H1 (cell line): Measurements from ENCODE around the gene LRRTM4. TPM values are rescaled to one million over a fixed set of nuclear protein-coding genes. Genes with fewer than 3 reads are reported as not detected.

Experiments
- CTCF ChIA-PET: fragments of 300-600 bp; sonication (Branson Sonifier 250); formaldehyde crosslinking; loops from one replicate; lab custom pipeline; 2021; ENCODE audit not compliant: partially characterized antibody; lab: Charles Lee
- POLR2A ChIA-PET: fragments of 300-600 bp; sonication (Branson Sonifier 250); formaldehyde crosslinking; loops from one replicate; lab custom pipeline; 2021; ENCODE audit warnings: inconsistent platforms; ENCODE audit not compliant: partially characterized antibody; lab: Charles Lee
- DNase-seq, 2 experiments: peaks; one replicate each; pipeline versions ENCODE4 v3.0.0 to v3.0.0-alpha.2; 2010 to 2022; ENCODE audit warnings: low spot score in 2 of 2, low read depth in 1 of 2, mixed read lengths in 1 of 2
- FAIRE-seq: peaks from 2 replicates; lab custom pipeline; 2011; peaks lifted over from hg19 to GRCh38; lab: Jason Lieb, UNC
- H2AFZ ChIP-seq: 2 replicates; pipeline ENCODE4 v1.8.1; 2012; ENCODE audit warnings: low read length, inconsistent platforms
- H2AK5ac ChIP-seq: 2 replicates; pipeline ENCODE4 v1.6.1; 2013; ENCODE audit warnings: low read depth, low read length
- H2BK120ac ChIP-seq: replicated peaks from 2 replicates; pipeline ENCODE3; 2013; ENCODE audit warnings: low read depth, low read length, inconsistent platforms
- H2BK12ac ChIP-seq: 2 replicates; pipeline ENCODE4 v1.6.1; 2013; ENCODE audit warnings: low read depth, low read length
- H2BK15ac ChIP-seq: 2 replicates; pipeline ENCODE4 v1.6.1; 2013; ENCODE audit warnings: low read length
- H2BK20ac ChIP-seq: 2 replicates; pipeline ENCODE4 v1.6.1; 2013; ENCODE audit warnings: low read length
- H2BK5ac ChIP-seq: 2 replicates; pipeline ENCODE4 v1.6.1; 2013; ENCODE audit warnings: low read depth, low read length
- H3K14ac ChIP-seq: 2 replicates; pipeline ENCODE4 v1.6.1; 2013; ENCODE audit warnings: inconsistent platforms; ENCODE audit not compliant: insufficient read length
- H3K18ac ChIP-seq: 2 replicates; pipeline ENCODE4 v1.6.1; 2013; ENCODE audit warnings: low read length; ENCODE audit errors: extremely low read depth
- H3K23ac ChIP-seq: 2 replicates; pipeline ENCODE4 v1.6.1; 2013; ENCODE audit warnings: inconsistent platforms; ENCODE audit not compliant: insufficient read length
- H3K23me2 ChIP-seq: 2 replicates; pipeline ENCODE4 v1.6.1; 2013; ENCODE audit warnings: low read depth, low read length
- H3K27ac ChIP-seq: 2 replicates; pipeline ENCODE4 v1.6.1; 2011; ENCODE audit warnings: low read depth, low read length, inconsistent platforms
- H3K27me3 ChIP-seq, 4 experiments: replicated peaks in 1 of 4; 1 replicate in 1 of 4; 2 replicates in 3 of 4; pipeline versions ENCODE4 v1.6.1 to v1.8.1; 2011 to 2013; ENCODE audit warnings: low read length in 3 of 4, mild to moderate bottlenecking in 3 of 4, inconsistent platforms in 2 of 4, mixed read lengths in 2 of 4, moderate library complexity in 1 of 4; ENCODE audit not compliant: control insufficient read depth in 3 of 4, insufficient read depth in 3 of 4; ENCODE audit errors: extremely low read depth in 1 of 4
- H3K36me3 ChIP-seq, 4 experiments: 2 replicates each; pipeline versions ENCODE4 v1.6.1 to v1.8.1; 2011 to 2013; ENCODE audit warnings: mild to moderate bottlenecking in 4 of 4, low read length in 3 of 4, moderate library complexity in 2 of 4, control low read depth in 1 of 4, inconsistent platforms in 1 of 4; ENCODE audit not compliant: insufficient read depth in 4 of 4, control insufficient read depth in 2 of 4
- H3K4ac ChIP-seq: replicated peaks from 2 replicates; pipeline ENCODE3; 2013; ENCODE audit warnings: low read length, low read depth, mixed read lengths, inconsistent platforms; ENCODE audit not compliant: insufficient read length
- H3K4me1 ChIP-seq, 4 experiments: replicated peaks in 1 of 4; 1 replicate in 1 of 4; 2 replicates in 3 of 4; pipeline versions ENCODE4 v1.6.1 to v1.8.1; 2011 to 2013; ENCODE audit warnings: low read length in 3 of 4, inconsistent platforms in 2 of 4, mixed read lengths in 1 of 4; ENCODE audit not compliant: insufficient read depth in 4 of 4, control insufficient read depth in 3 of 4
- H3K4me2 ChIP-seq, 2 experiments: 2 replicates each; pipeline versions ENCODE4 v1.6.1 to v1.8.1; 2011 to 2013; ENCODE audit warnings: low read depth in 2 of 2, low read length in 2 of 2, control low read depth in 1 of 2, inconsistent platforms in 1 of 2, mild to moderate bottlenecking in 1 of 2; ENCODE audit not compliant: insufficient read depth in 1 of 2
- H3K4me3 ChIP-seq, 4 experiments: fragments of 200-600, 300-600 bp in 1 of 4; sonication (generic), shearing (Covaris generic), sonication (Bioruptor Twin) in 1 of 4; 2 replicates each; pipeline versions ENCODE4 v1.5.1 to v1.8.1; 2011 to 2016; ENCODE audit warnings: low read length in 4 of 4, low read depth in 3 of 4, control low read depth in 2 of 4, inconsistent platforms in 2 of 4, mild to moderate bottlenecking in 2 of 4, mixed read lengths in 1 of 4, moderate library complexity in 1 of 4; ENCODE audit not compliant: insufficient read depth in 2 of 4; ENCODE audit errors: extremely low read depth in 1 of 4
- H3K56ac ChIP-seq: replicated peaks from 2 replicates; pipeline ENCODE3; 2013; ENCODE audit warnings: low read depth, mild to moderate bottlenecking, mixed read lengths, low read length, inconsistent platforms; ENCODE audit not compliant: insufficient read length
- H3K79me1 ChIP-seq: 2 replicates; pipeline ENCODE4 v1.6.1; 2013; ENCODE audit warnings: low read depth, low read length, control low read depth
- H3K79me2 ChIP-seq, 2 experiments: 2 replicates each; pipeline versions ENCODE4 v1.6.1 to v1.8.1; 2012 to 2013; ENCODE audit warnings: low read length in 2 of 2, mild to moderate bottlenecking in 2 of 2, inconsistent platforms in 1 of 2; ENCODE audit not compliant: insufficient read depth in 2 of 2, control insufficient read depth in 1 of 2
- H3K9ac ChIP-seq, 4 experiments: replicated peaks in 1 of 4; 1 replicate in 1 of 4; 2 replicates in 3 of 4; pipeline versions ENCODE4 v1.6.1 to v1.8.1; 2011 to 2013; ENCODE audit warnings: low read depth in 3 of 4, low read length in 3 of 4, control low read depth in 2 of 4, mild to moderate bottlenecking in 2 of 4, moderate library complexity in 2 of 4, inconsistent platforms in 1 of 4; ENCODE audit errors: extremely low read depth in 1 of 4
- H3K9me3 ChIP-seq, 2 experiments: 2 replicates each; pipeline versions ENCODE4 v1.6.1 to v1.8.1; 2012 to 2013; ENCODE audit warnings: mild to moderate bottlenecking in 2 of 2, moderate library complexity in 2 of 2, control low read depth in 1 of 2, inconsistent platforms in 1 of 2, low read depth in 1 of 2, low read length in 1 of 2, mixed read lengths in 1 of 2; ENCODE audit not compliant: insufficient read depth in 2 of 2
- H4K20me1 ChIP-seq, 2 experiments: replicated peaks in 1 of 2; 2 replicates each; pipeline versions ENCODE3 to v1.8.1; 2011 to 2013; ENCODE audit warnings: inconsistent platforms in 2 of 2, low read length in 2 of 2, mild to moderate bottlenecking in 1 of 2; ENCODE audit not compliant: insufficient read depth in 2 of 2, control insufficient read depth in 1 of 2
- H4K5ac ChIP-seq: 2 replicates; pipeline ENCODE4 v1.6.1; 2013; ENCODE audit warnings: low read length, low read depth, mixed read lengths, inconsistent platforms; ENCODE audit not compliant: insufficient read length
- H4K8ac ChIP-seq: 2 replicates; pipeline ENCODE4 v1.8.0; 2013; ENCODE audit warnings: mild to moderate bottlenecking, moderate library complexity, low read length, inconsistent platforms; ENCODE audit not compliant: insufficient read depth; ENCODE audit errors: extremely low read depth
- H4K91ac ChIP-seq: replicated peaks from 2 replicates; pipeline ENCODE3; 2013; ENCODE audit warnings: low read length, mixed read lengths, inconsistent platforms; ENCODE audit not compliant: insufficient read length
- CTCF ChIP-seq, 3 experiments: IDR thresholded peaks; 1 replicate in 2 of 3; 2 replicates in 1 of 3; pipeline versions ENCODE4 v1.5.1 to v1.6.1; 2011; ENCODE audit warnings: low read length in 3 of 3, mild to moderate bottlenecking in 3 of 3, inconsistent platforms in 2 of 3, low read depth in 1 of 3, moderate library complexity in 1 of 3; ENCODE audit not compliant: insufficient read depth in 1 of 3; ENCODE audit errors: control extremely low read depth in 1 of 3
- POU5F1 ChIP-seq: IDR thresholded peaks from 2 replicates; pipeline ENCODE4 v1.6.1; 2011; ENCODE audit warnings: low read depth, mild to moderate bottlenecking, low read length, moderate library complexity
- RAD21 ChIP-seq, 2 experiments: IDR thresholded peaks in 1 of 2; conservative IDR thresholded peaks in 1 of 2; 2 replicates each; pipeline ENCODE4 v1.6.1; 2011; ENCODE audit warnings: low read depth in 2 of 2, low read length in 2 of 2, improper control_type of control experiment in 1 of 2, inconsistent platforms in 1 of 2, mild to moderate bottlenecking in 1 of 2, moderate library complexity in 1 of 2
- SRF ChIP-seq: IDR thresholded peaks from 2 replicates; pipeline ENCODE4 v1.6.1; 2011; ENCODE audit warnings: mild to moderate bottlenecking, low read depth, low read length, moderate library complexity
- WGBS, 2 experiments: shearing (Covaris generic) in 1 of 2; methylation state at CpG; one replicate each; pipeline versions ENCODE4 v1.1.6 to v1.1.7; 2013 to 2015; ENCODE audit warnings: low lambda C conversion rate in 2 of 2, mixed read lengths in 2 of 2, inconsistent platforms in 1 of 2, low coverage in 1 of 2, missing lambda C conversion rate in 1 of 2; ENCODE audit not compliant: insufficient replicate concordance in 2 of 2, insufficient coverage in 1 of 2, insufficient read length in 1 of 2; ENCODE audit errors: extremely low coverage in 1 of 2, missing lambda C conversion rate in 1 of 2; 5-methylcytosine and 5-hydroxymethylcytosine counted together
- polyA plus RNA-seq, 7 experiments: library from polyadenylated mRNA; depleted of rRNA in 3 of 7; stranded (reverse) in 5 of 7; unstranded in 2 of 7; fragments of >200 nt in 5 of 7; fragments of 200-250 nt in 2 of 7; gene quantifications; 1 replicate in 5 of 7; 2 replicates in 1 of 7; 4 replicates in 1 of 7; pipeline versions ENCODE4 v1.2.1 to v1.2.3, GENCODE V29; 2011 to 2013; ENCODE audit warnings: missing spikeins in 2 of 7, mixed read lengths in 2 of 7
- total RNA-seq: library from RNA; stranded (reverse); fragmentation: NEBNext Ultra II Directional; extraction: Animal tissue kit (Norgen Biotek cat#: 25700); gene quantifications from 2 replicates; pipeline ENCODE4 v1.2.1, GENCODE V29; 2021

The LRRTM4 gene
- total and polyA plus RNA-seq, 2 of the 8 experiments (the other 6 are each of a cell fraction or from before 2014, with no cell fraction given), result 3.6 to 9.5 TPM

GRCh38 chr2:77387324-77387723, 134.9 kb downstream of the LRRTM4 start:
- H3K23me2 ChIP-seq, result peaks cover 2% of the 10 kb centered on the region; the same call in 1 of the 2 replicates
- no peak overlapping the region for H3K4ac ChIP-seq
- H3K36me3 ChIP-seq, result no peaks in the 10 kb centered on the region
- H2BK20ac ChIP-seq, result no peak overlapping the region
- WGBS, 2 experiments, result 34% methylated on average over 3 of the region's 3 CpGs; no CpG with 5 or more reads in 1 of the 2 experiments
- no peak overlapping the region for H2BK120ac ChIP-seq
- H3K56ac ChIP-seq, result no peak overlapping the region
- no peak overlapping the region for H2AFZ ChIP-seq
- H3K14ac ChIP-seq, result no peak overlapping the region
- no peak overlapping the region for H4K8ac ChIP-seq
- no peak overlapping the region for H2BK5ac ChIP-seq
- no peak overlapping the region; a peak in 1 of 8 replicates for H3K4me3 ChIP-seq
- FAIRE-seq (peak; percentile 66), DNase-seq (peak; percentile 23 to 46)
- no peak overlapping the region for H3K9ac ChIP-seq
- H4K91ac ChIP-seq, result no peak overlapping the region
- POLR2A ChIA-PET, result no interaction called here
- CTCF ChIA-PET, result no interaction called here
- no peak overlapping the region for H3K27ac ChIP-seq
- H3K18ac ChIP-seq, result no peak overlapping the region
- H2BK15ac ChIP-seq, result no peak overlapping the region
- 0 out of 4 replicates have a peak, but pooled peaks cover 0 to 3% of the 10 kb centered on the region in 2 experiments for H3K9me3 ChIP-seq
- no peaks in the 10 kb centered on the region for H3K79me2 ChIP-seq
- no peak overlapping the region for H2BK12ac ChIP-seq
- peaks cover 3 to 6% (median 4%) of the 10 kb centered on the region in 4 experiments; a peak in 4 of 7 replicates for H3K4me1 ChIP-seq
- TF ChIP-seq RAD21 (IDR thresholded peaks at IDR 0.05 in 1 of 2, conservative IDR thresholded peaks at IDR 0.05 in 1 of 2; ENCODE audit: low read depth in 2 of 2, low read length in 2 of 2) (peak in 1 of 2 experiments; percentile 16; a peak in 1 of 4 replicates), CTCF (IDR thresholded peaks at IDR 0.05; ENCODE audit: control extremely low read depth in 1 of 3, insufficient read depth in 1 of 3, low read depth in 1 of 3, low read length in 3 of 3) (peak in 1 of 3 experiments; percentile 26; a peak in 1 of 4 replicates), POU5F1 (peak; percentile 23; the same call in 1 of the 2 replicates), SRF (no peak)
- H3K79me1 ChIP-seq, result no peaks in the 10 kb centered on the region
- no peaks in the 10 kb centered on the region for H3K27me3 ChIP-seq
- H4K20me1 ChIP-seq, result no peaks in the 10 kb centered on the region
- H3K4me2 ChIP-seq, result peak overlapping the region; percentile 9 to 17; a peak in 3 of 4 replicates
- no peak overlapping the region for H4K5ac ChIP-seq
- H2AK5ac ChIP-seq, result no peak overlapping the region
- H3K23ac ChIP-seq, result no peak overlapping the region
